IMR-90 (cell line): ENCODE data around the gene TANGO6. TPM values are rescaled to one million over a fixed set of nuclear protein-coding genes. Genes with fewer than 3 reads are reported as not detected.

Source experiments
- ATAC-seq: fragments of 200-7000 bp; cut with Tn5 transposase; 2 replicates; pipeline ENCODE4 v1.9.1; 2020; ENCODE audit warnings: low read depth, mild to moderate bottlenecking, moderate library complexity
- BruUV-seq: library from RNA; stranded (reverse); fragments of 400-500 nt; replicated peaks from 2 replicates; lab custom pipeline; 2021; lab: Mats Ljungman, UMichigan
- CTCF ChIA-PET: fragments of 300-600 bp; formaldehyde crosslinking; extraction: SDS; loops from one replicate; lab custom pipeline; 2021; ENCODE audit warnings: antibody characterized with exemption; lab: Yijun Ruan, JAX
- POLR2A ChIA-PET: fragments of 300-600 bp; sonication (Branson Sonifier 250); formaldehyde crosslinking; loops from one replicate; lab custom pipeline; 2022; ENCODE audit warnings: antibody characterized with exemption; ENCODE audit not compliant: unreplicated experiment; lab: Charles Lee
- DNase-seq: peaks from one replicate; pipeline ENCODE4 v3.0.0; 2013
- H2AFZ ChIP-seq: replicated peaks from 2 replicates; pipeline ENCODE3; 2013; ENCODE audit warnings: low read length, mild to moderate bottlenecking; ENCODE audit not compliant: poor library complexity
- H2AK5ac ChIP-seq: 2 replicates; pipeline ENCODE4 v1.6.1; 2013; ENCODE audit warnings: low read depth, low read length, inconsistent platforms
- H2AK9ac ChIP-seq: replicated peaks from 2 replicates; pipeline ENCODE3; 2013; ENCODE audit warnings: mild to moderate bottlenecking, low read depth, low read length, moderate library complexity; ENCODE audit not compliant: poor library complexity
- H2BK120ac ChIP-seq: 2 replicates; pipeline ENCODE4 v1.6.1; 2013; ENCODE audit warnings: low read depth, low read length, inconsistent platforms
- H2BK15ac ChIP-seq: 3 replicates; pipeline ENCODE4 v1.6.1; 2013; ENCODE audit warnings: low read depth, low read length, inconsistent platforms
- H2BK20ac ChIP-seq: 2 replicates; pipeline ENCODE4 v1.6.1; 2013; ENCODE audit warnings: low read depth, mild to moderate bottlenecking, inconsistent platforms, low read length, moderate library complexity
- H2BK5ac ChIP-seq: 2 replicates; pipeline ENCODE4 v1.6.1; 2013; ENCODE audit warnings: mild to moderate bottlenecking, low read depth, low read length, inconsistent platforms; ENCODE audit not compliant: poor library complexity, severe bottlenecking
- H3K14ac ChIP-seq: replicated peaks from 2 replicates; pipeline ENCODE4 v1.6.1; 2013; ENCODE audit warnings: low read depth, low read length, inconsistent platforms
- H3K18ac ChIP-seq: 2 replicates; pipeline ENCODE4 v1.6.1; 2013; ENCODE audit warnings: low read depth, low read length, control low read depth
- H3K23ac ChIP-seq: 2 replicates; pipeline ENCODE4 v1.6.1; 2013; ENCODE audit warnings: low read depth, low read length, inconsistent platforms
- H3K27ac ChIP-seq: 2 replicates; pipeline ENCODE4 v1.5.1; 2013; ENCODE audit warnings: mild to moderate bottlenecking, control low read depth, low read length; ENCODE audit not compliant: insufficient read depth
- H3K27me3 ChIP-seq: 2 replicates; pipeline ENCODE4 v1.6.1; 2013; ENCODE audit warnings: low read length; ENCODE audit not compliant: control insufficient read depth, insufficient read depth
- H3K36me3 ChIP-seq: 2 replicates; pipeline ENCODE4 v1.6.1; 2013; ENCODE audit warnings: low read length, mixed read lengths; ENCODE audit not compliant: control insufficient read depth, insufficient read depth
- H3K4ac ChIP-seq: 2 replicates; pipeline ENCODE4 v1.6.1; 2013; ENCODE audit warnings: low read depth, low read length, inconsistent platforms
- H3K4me1 ChIP-seq: 2 replicates; pipeline ENCODE4 v1.6.1; 2013; ENCODE audit warnings: low read length, mixed read lengths; ENCODE audit not compliant: control insufficient read depth, insufficient read depth
- H3K4me2 ChIP-seq: 2 replicates; pipeline ENCODE4 v1.6.1; 2013; ENCODE audit warnings: low read depth, mild to moderate bottlenecking, control low read depth, low read length, moderate library complexity
- H3K4me3 ChIP-seq: 2 replicates; pipeline ENCODE4 v1.5.1; 2013; ENCODE audit warnings: low read depth, mild to moderate bottlenecking, control low read depth, low read length, moderate library complexity; ENCODE audit not compliant: insufficient read depth
- H3K56ac ChIP-seq: 2 replicates; pipeline ENCODE4 v1.6.1; 2013; ENCODE audit warnings: low read length, inconsistent platforms; ENCODE audit not compliant: insufficient read depth; ENCODE audit errors: extremely low read depth
- H3K79me1 ChIP-seq, 2 experiments: 2 replicates each; pipeline ENCODE4 v1.6.1; 2013; ENCODE audit warnings: low read length in 2 of 2, inconsistent platforms in 1 of 2, low read depth in 1 of 2
- H3K9ac ChIP-seq: 2 replicates; pipeline ENCODE4 v1.6.1; 2013; ENCODE audit warnings: low read depth, low read length, control low read depth
- H3K9me1 ChIP-seq: 2 replicates; pipeline ENCODE4 v1.6.1; 2013; ENCODE audit warnings: low read length, inconsistent platforms; ENCODE audit not compliant: insufficient read depth
- H3K9me3 ChIP-seq: 2 replicates; pipeline ENCODE4 v1.6.1; 2013; ENCODE audit warnings: low read length; ENCODE audit not compliant: control insufficient read depth, insufficient read depth
- H4K20me1 ChIP-seq: 2 replicates; pipeline ENCODE4 v1.6.1; 2013; ENCODE audit warnings: low read length, inconsistent platforms; ENCODE audit not compliant: insufficient read depth
- H4K5ac ChIP-seq: 2 replicates; pipeline ENCODE4 v1.6.1; 2013; ENCODE audit warnings: mild to moderate bottlenecking, low read depth, low read length, control low read depth
- H4K8ac ChIP-seq, 2 experiments: 2 replicates each; pipeline ENCODE4 v1.6.1; 2013; ENCODE audit warnings: low read depth in 2 of 2, low read length in 2 of 2, control low read depth in 1 of 2, inconsistent platforms in 1 of 2
- H4K91ac ChIP-seq: 2 replicates; pipeline ENCODE4 v1.6.1; 2013; ENCODE audit warnings: low read depth, low read length, inconsistent platforms; ENCODE audit not compliant: insufficient read depth
- BHLHE40 ChIP-seq: fragments of 150-350 bp; IDR thresholded peaks from 2 replicates; pipeline ENCODE4 v1.6.1; 2016; ENCODE audit warnings: mild to moderate bottlenecking, low read depth, low read length
- CHD1 ChIP-seq: IDR thresholded peaks from 2 replicates; pipeline ENCODE4 v1.6.1; 2012; ENCODE audit warnings: low read depth, low read length, improper control_type of control experiment
- MAFK ChIP-seq: IDR thresholded peaks from 2 replicates; pipeline ENCODE4 v1.6.1; 2012; ENCODE audit warnings: low read depth, low read length, improper control_type of control experiment
- MAZ ChIP-seq: IDR thresholded peaks from 2 replicates; pipeline ENCODE4 v1.6.1; 2012; ENCODE audit warnings: low read depth, mild to moderate bottlenecking, low read length, improper control_type of control experiment, moderate library complexity, borderline replicate concordance
- MXI1 ChIP-seq: IDR thresholded peaks from 2 replicates; pipeline ENCODE4 v1.6.1; 2012; ENCODE audit warnings: low read depth, mild to moderate bottlenecking, low read length, moderate library complexity, borderline replicate concordance
- NFE2L2 ChIP-seq: fragments of 150-350 bp; IDR thresholded peaks from 2 replicates; pipeline ENCODE4 v1.6.1; 2016; ENCODE audit warnings: low read depth, mild to moderate bottlenecking, low read length
- POLR2A ChIP-seq: IDR thresholded peaks from 2 replicates; pipeline ENCODE4 v1.6.1; 2012; ENCODE audit warnings: mild to moderate bottlenecking, low read depth, low read length
- RCOR1 ChIP-seq: IDR thresholded peaks from 2 replicates; pipeline ENCODE4 v1.6.1; 2012; ENCODE audit warnings: mild to moderate bottlenecking, low read length, improper control_type of control experiment; ENCODE audit not compliant: insufficient replicate concordance
- RFX5 ChIP-seq: IDR thresholded peaks from 2 replicates; pipeline ENCODE4 v1.8.0; 2012; ENCODE audit warnings: low read depth, mild to moderate bottlenecking, low read length, moderate library complexity
- SMC3 ChIP-seq: fragments of 150-350 bp; IDR thresholded peaks from 2 replicates; pipeline ENCODE4 v1.6.1; 2016; ENCODE audit warnings: low read depth, mild to moderate bottlenecking, antibody characterized with exemption, low read length, moderate library complexity
- WGBS, 2 experiments: methylation state at CpG; one replicate each; pipeline versions ENCODE4 v1.1.5 to v1.1.7; 2013; ENCODE audit warnings: missing lambda C conversion rate in 2 of 2; ENCODE audit not compliant: insufficient read length in 1 of 2; ENCODE audit errors: extremely low coverage in 2 of 2; 5-methylcytosine and 5-hydroxymethylcytosine counted together
- dilution Hi-C: fragments of 300-500 bp; cut with HindIII; formaldehyde crosslinking; loops from one replicate; pipeline ENCODE4 v1.14.3; 2018; ENCODE audit warnings: low sequenced_read_pairs; ENCODE audit not compliant: unreplicated experiment
- in situ Hi-C: fragments of 300-500 bp; cut with MboI; formaldehyde crosslinking; loops from 3 replicates; pipeline ENCODE4 v1.14.3; 2019; ENCODE audit warnings: low sequenced_read_pairs, inconsistent platforms, mixed read lengths
- intact Hi-C: fragments of 100-400 bp; cut with micrococcal nuclease; formaldehyde crosslinking; loops from 2 replicates; pipeline ENCODE4 v1.10.0; 2022
- polyA plus RNA-seq, 3 experiments: library from polyadenylated mRNA; depleted of rRNA; stranded (reverse); fragments of >200 nt; gene quantifications; 2 replicates each; pipeline ENCODE4 v1.2.3, GENCODE V29; 2012; ENCODE audit warnings: low replicate concordance in 1 of 3
- total RNA-seq: library from RNA; depleted of rRNA; stranded (reverse); fragments of >200 nt; gene quantifications from 2 replicates; pipeline ENCODE4 v1.2.3, GENCODE V29; 2012
- TF ChIP-seq, protein P1 (sequence below): conservative IDR thresholded peaks from 2 replicates; pipeline ENCODE4 v1.5.1; 2012; ENCODE audit warnings: mild to moderate bottlenecking, low read depth, low read length, improper control_type of control experiment
- TF ChIP-seq, protein P2 (sequence below): fragments of 150-350 bp; IDR thresholded peaks from 2 replicates; pipeline ENCODE4 v1.6.1; 2017; ENCODE audit warnings: mild to moderate bottlenecking, antibody characterized with exemption, low read length, low read depth
- TF ChIP-seq, protein P3 (sequence below): fragments of 150-350 bp; IDR thresholded peaks from 2 replicates; pipeline ENCODE4 v1.6.1; 2016; ENCODE audit warnings: low read depth, mild to moderate bottlenecking, low read length, moderate library complexity, borderline replicate concordance

Gene TANGO6
- total and polyA plus RNA-seq, 2 of the 4 experiments (the other 2 are of a cell fraction), result 6.7 to 22.4 TPM

DNA sequence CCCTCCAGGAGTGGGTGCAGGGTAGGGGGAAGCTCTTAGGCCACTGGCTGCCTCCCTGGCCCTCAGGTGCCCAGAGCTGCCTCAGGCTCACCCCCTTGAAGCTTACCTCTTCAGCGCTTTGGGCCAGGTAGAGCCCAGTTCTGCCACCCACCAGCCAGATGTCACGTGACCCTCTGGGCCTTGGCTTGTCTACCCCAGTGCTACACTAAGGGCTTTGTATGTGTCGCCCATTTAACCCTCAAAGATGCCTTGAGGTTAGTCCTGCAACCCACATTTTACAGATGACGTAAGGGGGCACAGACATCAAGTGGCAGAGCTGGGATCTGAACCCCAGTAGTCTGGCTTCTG is 265.5 kb downstream of the TANGO6 start:
- in situ Hi-C loops (no loop called here), intact Hi-C loops (no loop called here), dilution Hi-C loops (no loop called here)
- TF ChIP-seq BHLHE40, result no peak
- no peak for TF ChIP-seq MAFK
- no peak for TF ChIP-seq MAZ
- TF ChIP-seq RFX5, result no peak
- TF ChIP-seq, protein P1, sequence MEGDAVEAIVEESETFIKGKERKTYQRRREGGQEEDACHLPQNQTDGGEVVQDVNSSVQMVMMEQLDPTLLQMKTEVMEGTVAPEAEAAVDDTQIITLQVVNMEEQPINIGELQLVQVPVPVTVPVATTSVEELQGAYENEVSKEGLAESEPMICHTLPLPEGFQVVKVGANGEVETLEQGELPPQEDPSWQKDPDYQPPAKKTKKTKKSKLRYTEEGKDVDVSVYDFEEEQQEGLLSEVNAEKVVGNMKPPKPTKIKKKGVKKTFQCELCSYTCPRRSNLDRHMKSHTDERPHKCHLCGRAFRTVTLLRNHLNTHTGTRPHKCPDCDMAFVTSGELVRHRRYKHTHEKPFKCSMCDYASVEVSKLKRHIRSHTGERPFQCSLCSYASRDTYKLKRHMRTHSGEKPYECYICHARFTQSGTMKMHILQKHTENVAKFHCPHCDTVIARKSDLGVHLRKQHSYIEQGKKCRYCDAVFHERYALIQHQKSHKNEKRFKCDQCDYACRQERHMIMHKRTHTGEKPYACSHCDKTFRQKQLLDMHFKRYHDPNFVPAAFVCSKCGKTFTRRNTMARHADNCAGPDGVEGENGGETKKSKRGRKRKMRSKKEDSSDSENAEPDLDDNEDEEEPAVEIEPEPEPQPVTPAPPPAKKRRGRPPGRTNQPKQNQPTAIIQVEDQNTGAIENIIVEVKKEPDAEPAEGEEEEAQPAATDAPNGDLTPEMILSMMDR, result no peak
- TF ChIP-seq RCOR1, result no peak
- TF ChIP-seq, protein P2, sequence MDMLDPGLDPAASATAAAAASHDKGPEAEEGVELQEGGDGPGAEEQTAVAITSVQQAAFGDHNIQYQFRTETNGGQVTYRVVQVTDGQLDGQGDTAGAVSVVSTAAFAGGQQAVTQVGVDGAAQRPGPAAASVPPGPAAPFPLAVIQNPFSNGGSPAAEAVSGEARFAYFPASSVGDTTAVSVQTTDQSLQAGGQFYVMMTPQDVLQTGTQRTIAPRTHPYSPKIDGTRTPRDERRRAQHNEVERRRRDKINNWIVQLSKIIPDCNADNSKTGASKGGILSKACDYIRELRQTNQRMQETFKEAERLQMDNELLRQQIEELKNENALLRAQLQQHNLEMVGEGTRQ, result no peak
- no peak for TF ChIP-seq NFE2L2
- TF ChIP-seq, protein P3, sequence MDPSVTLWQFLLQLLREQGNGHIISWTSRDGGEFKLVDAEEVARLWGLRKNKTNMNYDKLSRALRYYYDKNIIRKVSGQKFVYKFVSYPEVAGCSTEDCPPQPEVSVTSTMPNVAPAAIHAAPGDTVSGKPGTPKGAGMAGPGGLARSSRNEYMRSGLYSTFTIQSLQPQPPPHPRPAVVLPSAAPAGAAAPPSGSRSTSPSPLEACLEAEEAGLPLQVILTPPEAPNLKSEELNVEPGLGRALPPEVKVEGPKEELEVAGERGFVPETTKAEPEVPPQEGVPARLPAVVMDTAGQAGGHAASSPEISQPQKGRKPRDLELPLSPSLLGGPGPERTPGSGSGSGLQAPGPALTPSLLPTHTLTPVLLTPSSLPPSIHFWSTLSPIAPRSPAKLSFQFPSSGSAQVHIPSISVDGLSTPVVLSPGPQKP, result no peak
- TF ChIP-seq CHD1, result no peak
- no peak for TF ChIP-seq SMC3
- no peak for TF ChIP-seq POLR2A
- TF ChIP-seq MXI1, result no peak
- Histone ChIP-seq H2AFZ (no peak overlapping the region), H4K20me1 (peaks cover 29% of the 10 kb centered on the region), H4K8ac (no peak overlapping the region), H3K56ac (no peak overlapping the region), H4K91ac (no peak overlapping the region), H3K18ac (no peak overlapping the region), H3K14ac (no peak overlapping the region), H3K27ac (no peak overlapping the region), H2BK20ac (no peak overlapping the region), H3K9me1 (0 out of 2 replicates have a peak, but pooled peaks cover 5% of the 10 kb centered on the region), H2BK15ac (no peak overlapping the region), H3K23ac (no peak overlapping the region), H2AK9ac (no peak overlapping the region), H3K4ac (no peak overlapping the region), H3K36me3 (peaks cover 12% of the 10 kb centered on the region), H3K79me1 (peaks cover 0 to 22% of the 10 kb centered on the region in 2 experiments; a peak in 2 of 4 replicates), H3K9ac (no peak overlapping the region), H3K4me1 (peaks cover 4% of the 10 kb centered on the region; the same call in 1 of the 2 replicates), H3K4me2 (no peak overlapping the region), H3K27me3 (no peaks in the 10 kb centered on the region), H2AK5ac (no peak overlapping the region), H2BK5ac (no peak overlapping the region), H4K5ac (no peak overlapping the region), H3K4me3 (no peak overlapping the region), H3K9me3 (no peaks in the 10 kb centered on the region), H2BK120ac (no peak overlapping the region)
- ChIA-PET POLR2A (no interaction called here), CTCF (no interaction called here)
- 83% methylated on average over 2 of the region's 4 CpGs; no CpG with 5 or more reads in 1 of the 2 experiments for whole genome bisulfite sequencing, 2 experiments
- ATAC-seq, result no peak
- BruUV-seq, result no TSS peak
- DNase-seq, result no peak
